ENCODE data around the gene CAMKV.

- no peak for TF ChIP-seq ZNF274 (IDR thresholded peaks at IDR 0.05; ENCODE audit: low read depth, low read length)
- no peak for TF ChIP-seq YY1 (IDR thresholded peaks at IDR 0.05; ENCODE audit: insufficient read depth, insufficient read length)
- no peak for TF ChIP-seq SUZ12 (IDR thresholded peaks at IDR 0.05; ENCODE audit: extremely low read depth, insufficient read depth, insufficient read length)
Measured at GRCh38 chr3:49831341-49831740, 38.4 kb downstream of the CAMKV start.

Measured in NT2/D1 (cell line).